ENCODE measurements around the gene ANKRD10. TPM values are rescaled to one million over a fixed set of nuclear protein-coding genes. Genes with fewer than 3 reads are reported as not detected.

The ANKRD10 gene
- total and polyA plus RNA-seq, 10 of the 15 experiments (the other 5 are each of a cell fraction or from before 2014, with no cell fraction given) = 47.1 to 199 (median 97.2) TPM

GRCh38 chr13:110877737-110878258 lies 37.1 kb downstream of the ANKRD10 start (continued):
- TF ChIP-seq CEBPZ (IDR thresholded peaks at IDR 0.05; ENCODE audit: low read depth, low read length) (no peak), MXI1 (IDR thresholded peaks at IDR 0.05; ENCODE audit: low read depth, low read length) (no peak), EZH2 (IDR thresholded peaks at IDR 0.05; ENCODE audit: borderline replicate concordance, control insufficient read depth, low read depth, low read length) (no peak), KLF5 (IDR thresholded peaks at IDR 0.05; ENCODE audit: partially characterized antibody) (no peak), SRF (IDR thresholded peaks at IDR 0.05; ENCODE audit: low read depth in 2 of 2, low read length in 2 of 2) (no peak)

DNA sequence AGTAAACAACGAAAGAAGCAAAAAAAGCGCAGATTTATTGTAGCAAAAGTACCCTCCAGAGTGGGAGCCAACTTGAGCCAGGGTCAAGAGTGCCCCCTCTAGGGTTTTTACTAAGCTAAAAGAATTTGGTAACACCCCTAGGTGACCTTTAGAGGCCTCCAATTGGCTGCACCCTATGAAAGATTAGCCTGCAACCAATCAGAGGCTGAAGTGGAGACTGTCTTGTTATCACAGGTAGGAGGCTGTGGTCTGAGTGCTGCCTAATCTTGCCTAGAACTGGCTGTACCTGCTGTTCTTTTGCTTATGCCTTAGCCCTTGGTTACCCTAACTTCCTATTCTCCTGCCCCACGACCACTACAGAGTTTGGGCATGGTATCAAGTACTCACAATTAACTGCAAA lies 38.3 kb downstream of the ANKRD10 start:
- POLR2A ChIA-PET = no interaction called here
- no peaks in the 10 kb centered on the region for H3K79me2 ChIP-seq (ENCODE audit: control insufficient read depth, insufficient read depth, low read length)
- H3K9ac ChIP-seq (ENCODE audit: control insufficient read depth, insufficient read depth, low read length) = no peak overlapping the region
- intact Hi-C loops (cut with micrococcal nuclease; ENCODE audit: unreplicated experiment) (no loop called here), in situ Hi-C loops (cut with MboI) (no loop called here)
- ATAC-seq = 0 out of 3 replicates have a peak, but pooled peaks have one; percentile 9
- RAD21 ChIA-PET (ENCODE audit: unreplicated experiment) = interaction anchor here (0.6 kb wide), 1 partner anchor 8 kb away, joined by 4 read pairs; no protein-coding TSS in a partner anchor
- WGBS (ENCODE audit: insufficient coverage, insufficient replicate concordance, low lambda C conversion rate, missing lambda C conversion rate) = 92% methylated on average over 3 of the region's 3 CpGs
- H3K27ac ChIP-seq (ENCODE audit: control insufficient read depth, insufficient read depth) = no peak overlapping the region
- H3K27me3 ChIP-seq (replicated peaks in 1 of 2; ENCODE audit: control insufficient read depth in 2 of 2, insufficient read depth in 2 of 2, low read length in 1 of 2) = no peaks in the 10 kb centered on the region
- no TSS peak for BruUV-seq (replicated peaks)
- CTCF ChIA-PET = no interaction called here
- no peaks in the 10 kb centered on the region; a peak in 1 of 4 replicates for H3K36me3 ChIP-seq (ENCODE audit: control insufficient read depth in 2 of 2, insufficient read depth in 2 of 2, low read length in 1 of 2)
- H3K4me2 ChIP-seq (ENCODE audit: control insufficient read depth, insufficient read depth) = no peak overlapping the region
- H3K4me1 ChIP-seq (ENCODE audit: control insufficient read depth, insufficient read depth, low read length) = no peaks in the 10 kb centered on the region
- DNase-seq (ENCODE audit: low read depth, low spot score) = no peak
- no peak for FAIRE-seq
- no peaks in the 10 kb centered on the region; the same call in 2 of the 3 replicates for H3K9me3 ChIP-seq (replicated peaks; ENCODE audit: control insufficient read depth, insufficient read depth, low read length)
- no peak overlapping the region for H2AFZ ChIP-seq (ENCODE audit: control insufficient read depth, low read depth, low read length)
- H4K20me1 ChIP-seq (ENCODE audit: control insufficient read depth, insufficient read depth) = no peaks in the 10 kb centered on the region
- no peak overlapping the region for H3K4me3 ChIP-seq
- SMC1A ChIA-PET (ENCODE audit: uncharacterized antibody, unreplicated experiment) = interaction anchor here (1.7 kb wide), 1 partner anchor 191 kb away, joined by 3 read pairs; no protein-coding TSS in a partner anchor
- TF ChIP-seq, protein P1, sequence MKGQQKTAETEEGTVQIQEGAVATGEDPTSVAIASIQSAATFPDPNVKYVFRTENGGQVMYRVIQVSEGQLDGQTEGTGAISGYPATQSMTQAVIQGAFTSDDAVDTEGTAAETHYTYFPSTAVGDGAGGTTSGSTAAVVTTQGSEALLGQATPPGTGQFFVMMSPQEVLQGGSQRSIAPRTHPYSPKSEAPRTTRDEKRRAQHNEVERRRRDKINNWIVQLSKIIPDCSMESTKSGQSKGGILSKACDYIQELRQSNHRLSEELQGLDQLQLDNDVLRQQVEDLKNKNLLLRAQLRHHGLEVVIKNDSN (IDR thresholded peaks at IDR 0.05; ENCODE audit: borderline replicate concordance, extremely low read length, insufficient read depth, low read depth, low read length) = no peak
- TF ChIP-seq ZNF622 (IDR thresholded peaks at IDR 0.05) (no peak), STAT1 (conservative IDR thresholded peaks at IDR 0.05) (no peak), POLR2A (IDR thresholded peaks at IDR 0.05; ENCODE audit: low read depth, low read length) (no peak), RAD51 (IDR thresholded peaks at IDR 0.05) (no peak), RELA (IDR thresholded peaks at IDR 0.05; ENCODE audit: borderline replicate concordance, partially characterized antibody) (no peak), TAF1 (IDR thresholded peaks at IDR 0.05; ENCODE audit: borderline replicate concordance, low read depth, low read length) (no peak), TCF3 (IDR thresholded peaks at IDR 0.05; ENCODE audit: borderline replicate concordance, insufficient read depth, low read depth, low read length) (no peak), SMC3 (IDR thresholded peaks at IDR 0.05; ENCODE audit: borderline replicate concordance, low read length) (no peak), CEBPZ (IDR thresholded peaks at IDR 0.05; ENCODE audit: low read depth, low read length) (no peak), NFYB (IDR thresholded peaks at IDR 0.05; ENCODE audit: insufficient read depth, low read depth, low read length) (0 out of 2 replicates have a peak, but pooled peaks have one; percentile 51)
